Peyer's patch (tissue), 4 donors: ENCODE data around the gene ACY1.

Experiments
- CTCF ChIP-seq, 6 experiments: fragments of 450-650 bp in 4 of 6; fragments of 200-600 bp in 2 of 6; sonication (generic) in 1 of 6; IDR thresholded peaks; one replicate each; pipeline ENCODE4 v1.5.1; 2017 to 2019; ENCODE audit warnings: antibody characterized with exemption in 6 of 6, mild to moderate bottlenecking in 3 of 6, moderate library complexity in 1 of 6
- POLR2A ChIP-seq, 2 donors: fragments of 450-650 bp; IDR thresholded peaks; one replicate each; pipeline ENCODE4 v1.5.1; 2017; ENCODE audit warnings: antibody characterized with exemption in 2 of 2, mild to moderate bottlenecking in 2 of 2, moderate library complexity in 2 of 2

- TF ChIP-seq CTCF (IDR thresholded peaks at IDR 0.05): no peak
- TF ChIP-seq POLR2A (IDR thresholded peaks at IDR 0.05): no peak
Observed at GRCh38 chr3:52010431-52010830, 27.1 kb downstream of the ACY1 start.
